Astrocyte (in vitro differentiated cells and primary cell): ENCODE measurements around the gene UQCR10.

Experiments
- EZH2 ChIP-seq: IDR thresholded peaks from 2 replicates; pipeline ENCODE4 v1.6.1; 2012; ENCODE audit warnings: mild to moderate bottlenecking, low read length, inconsistent platforms; ENCODE audit not compliant: insufficient read depth
- TF ChIP-seq, protein P1 (sequence below): IDR thresholded peaks from 2 replicates; pipeline ENCODE4 v1.5.1; 2011; ENCODE audit warnings: low read depth, mild to moderate bottlenecking, inconsistent platforms, low read length, moderate library complexity; ENCODE audit not compliant: insufficient read depth

GRCh38 chr22:29780748-29781676, 13.8 kb downstream of the UQCR10 start:
- TF ChIP-seq EZH2: no peak
- TF ChIP-seq, protein P1, sequence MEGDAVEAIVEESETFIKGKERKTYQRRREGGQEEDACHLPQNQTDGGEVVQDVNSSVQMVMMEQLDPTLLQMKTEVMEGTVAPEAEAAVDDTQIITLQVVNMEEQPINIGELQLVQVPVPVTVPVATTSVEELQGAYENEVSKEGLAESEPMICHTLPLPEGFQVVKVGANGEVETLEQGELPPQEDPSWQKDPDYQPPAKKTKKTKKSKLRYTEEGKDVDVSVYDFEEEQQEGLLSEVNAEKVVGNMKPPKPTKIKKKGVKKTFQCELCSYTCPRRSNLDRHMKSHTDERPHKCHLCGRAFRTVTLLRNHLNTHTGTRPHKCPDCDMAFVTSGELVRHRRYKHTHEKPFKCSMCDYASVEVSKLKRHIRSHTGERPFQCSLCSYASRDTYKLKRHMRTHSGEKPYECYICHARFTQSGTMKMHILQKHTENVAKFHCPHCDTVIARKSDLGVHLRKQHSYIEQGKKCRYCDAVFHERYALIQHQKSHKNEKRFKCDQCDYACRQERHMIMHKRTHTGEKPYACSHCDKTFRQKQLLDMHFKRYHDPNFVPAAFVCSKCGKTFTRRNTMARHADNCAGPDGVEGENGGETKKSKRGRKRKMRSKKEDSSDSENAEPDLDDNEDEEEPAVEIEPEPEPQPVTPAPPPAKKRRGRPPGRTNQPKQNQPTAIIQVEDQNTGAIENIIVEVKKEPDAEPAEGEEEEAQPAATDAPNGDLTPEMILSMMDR: no peak
